Stimulated activated CD8-positive, alpha-beta memory T cell treated with anti-CD3 and anti-CD28 coated beads, Interleukin-4, amount 100 ng/mL, for 48 hours (primary cell): ENCODE data around the gene DELE1.

Experiments used
- DNase-seq: peaks from one replicate; pipeline ENCODE4 v3.0.0-alpha.2; 2020

DELE1 gene

DNA sequence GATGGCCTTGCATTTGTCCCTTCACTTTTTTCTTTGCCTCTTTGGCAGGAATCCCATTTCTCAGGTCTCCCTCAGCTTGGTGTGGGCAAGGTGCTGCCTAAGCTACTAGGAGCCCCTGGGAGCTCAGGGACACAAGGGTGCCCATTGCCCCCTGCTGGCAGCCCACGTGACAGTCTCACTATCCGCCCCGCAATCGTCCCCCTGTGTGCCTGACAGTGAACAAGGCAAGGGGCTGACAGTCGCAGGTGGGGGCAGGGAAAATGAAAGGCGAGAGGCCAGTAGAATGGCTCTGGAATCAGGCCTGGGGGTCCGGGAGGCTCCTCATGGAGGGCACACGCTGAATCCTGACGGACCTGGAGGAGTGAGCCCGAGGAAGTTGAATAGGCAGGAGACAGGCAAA, 36.3 kb downstream of the DELE1 start:
- peak; percentile 62 for DNase-seq

DNA sequence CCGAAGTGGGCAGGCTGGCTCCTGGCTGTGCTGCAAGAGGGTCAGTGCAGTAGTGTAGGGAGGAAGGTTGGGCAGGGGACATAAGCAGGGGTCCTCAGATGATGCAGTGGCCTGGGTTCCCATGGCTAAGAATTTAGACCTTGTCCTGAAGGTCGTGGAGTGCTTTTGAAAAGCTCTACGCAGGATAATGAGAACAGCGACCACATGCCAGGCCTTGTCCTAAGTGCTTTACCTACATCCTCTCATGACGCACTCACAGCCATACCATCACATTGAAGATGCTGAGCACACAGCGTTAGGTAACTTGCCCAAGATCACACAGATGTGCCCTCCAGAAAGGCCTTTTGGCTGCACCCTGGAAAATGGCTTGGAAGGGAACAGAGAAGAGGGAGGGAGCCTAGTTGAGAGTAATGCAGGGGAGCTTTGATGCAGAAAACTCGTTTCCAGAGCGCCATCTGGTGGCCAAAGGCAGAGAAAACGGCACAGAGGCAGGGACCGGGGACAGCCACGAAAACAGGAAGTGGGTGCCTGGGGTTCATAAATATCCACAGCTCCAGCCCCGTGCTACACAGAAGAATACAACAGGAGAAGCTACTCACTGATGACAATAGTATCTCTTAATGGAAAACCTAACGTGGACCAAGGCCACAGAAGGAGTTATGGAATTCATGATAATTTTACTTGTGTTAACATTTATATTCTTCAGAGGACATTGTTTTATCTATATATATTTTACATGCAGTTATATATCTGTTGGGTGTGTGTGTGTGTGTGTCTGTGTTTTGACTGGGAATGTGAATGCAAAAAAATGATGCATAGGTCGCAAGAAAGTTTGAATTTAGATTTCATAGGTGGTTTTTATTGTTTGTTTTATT, 37.0 kb downstream of the DELE1 start:
- DNase-seq = peak; percentile 94

DNA sequence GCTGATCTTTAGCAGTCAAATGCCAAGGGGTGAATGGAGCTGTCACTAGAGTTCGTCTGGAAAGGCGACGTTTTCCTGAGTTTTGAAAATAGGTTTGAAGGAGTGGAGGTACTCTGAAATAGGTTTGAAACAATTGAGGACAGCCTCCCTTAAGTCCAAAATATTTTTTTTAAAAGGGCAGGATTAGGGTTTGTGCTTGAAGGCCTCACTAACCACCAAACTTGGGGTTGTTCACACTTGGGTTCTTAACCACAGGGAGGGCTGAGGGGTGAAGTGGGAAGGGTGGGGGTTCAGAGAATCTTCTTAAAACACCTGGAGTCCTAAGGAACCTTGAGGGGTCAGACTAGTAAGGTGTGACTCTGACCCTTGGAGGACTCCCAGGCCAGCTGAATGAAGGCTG, 37.8 kb downstream of the DELE1 start:
- DNase-seq = no peak

DNA sequence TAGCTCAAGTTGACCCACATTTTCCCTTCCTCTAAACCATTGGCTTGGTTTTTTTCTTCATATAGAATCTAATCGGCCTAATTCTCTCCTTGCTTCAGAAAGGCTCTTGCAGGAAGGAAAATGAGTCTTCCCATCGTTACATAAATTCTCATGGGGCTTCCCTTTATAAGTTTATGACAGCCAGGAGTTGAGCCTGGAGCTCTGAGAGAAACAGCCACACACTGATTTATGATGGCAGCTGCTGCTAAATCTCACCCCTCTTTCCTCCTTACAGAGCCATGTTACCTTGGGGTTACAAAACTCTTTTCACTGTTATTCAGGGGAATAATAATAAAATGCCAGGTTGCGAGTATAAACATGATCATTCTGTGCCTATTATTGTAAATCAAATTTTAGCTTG, 40.0 kb downstream of the DELE1 start:
- no peak for DNase-seq

DNA sequence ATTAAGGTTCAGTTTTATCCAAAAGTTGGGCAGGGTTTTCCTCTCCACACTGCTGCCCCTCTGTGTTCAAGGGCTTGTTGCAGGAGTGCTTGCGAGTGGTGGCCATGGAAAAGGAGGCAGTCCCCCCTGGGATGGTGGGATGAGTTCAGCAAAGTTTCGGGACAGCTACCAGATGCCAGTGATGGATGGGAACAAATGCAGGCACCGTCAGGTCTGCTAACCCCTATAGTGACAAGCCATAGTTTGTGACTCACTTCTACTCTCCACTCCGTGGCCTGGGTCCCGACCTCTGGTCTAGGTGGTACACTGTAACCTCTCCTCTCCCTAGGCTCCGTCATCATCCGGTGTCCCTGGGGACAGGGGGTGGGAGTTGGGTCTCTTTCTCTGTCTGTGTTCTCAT, 41.4 kb downstream of the DELE1 start:
- DNase-seq = no peak

DNA sequence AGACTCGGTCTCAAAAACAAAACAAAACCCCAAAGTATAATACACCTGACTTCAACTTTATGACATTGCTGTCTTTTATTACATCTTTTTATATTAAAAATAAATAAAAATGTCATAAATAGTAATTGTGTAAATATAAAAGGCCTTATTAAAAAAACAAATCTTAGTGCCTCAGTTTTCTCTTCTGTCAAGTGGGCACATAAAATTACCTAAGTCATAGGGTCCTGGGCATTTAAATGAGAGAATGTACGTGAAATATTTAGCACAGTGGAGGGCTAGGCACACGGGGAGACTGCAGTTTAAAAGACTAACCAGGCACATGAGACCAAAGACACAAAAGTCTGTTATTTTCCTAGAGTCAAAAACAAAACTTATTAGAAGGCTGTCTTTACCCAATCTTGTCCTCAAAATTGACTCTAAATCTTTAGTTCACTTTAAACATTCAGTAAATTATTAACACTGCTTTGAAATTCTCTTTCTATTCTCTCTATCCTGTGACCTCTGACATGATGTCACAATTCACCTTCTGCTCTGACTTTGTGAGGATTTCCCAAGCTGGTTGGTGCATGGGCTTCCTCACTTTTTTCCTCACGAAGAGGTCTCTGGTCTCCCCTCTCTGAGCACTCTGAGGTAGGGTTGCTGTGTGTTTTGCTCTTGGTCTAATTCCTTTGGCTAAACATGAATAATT, 42.7 kb downstream of the DELE1 start:
- no peak for DNase-seq

DNA sequence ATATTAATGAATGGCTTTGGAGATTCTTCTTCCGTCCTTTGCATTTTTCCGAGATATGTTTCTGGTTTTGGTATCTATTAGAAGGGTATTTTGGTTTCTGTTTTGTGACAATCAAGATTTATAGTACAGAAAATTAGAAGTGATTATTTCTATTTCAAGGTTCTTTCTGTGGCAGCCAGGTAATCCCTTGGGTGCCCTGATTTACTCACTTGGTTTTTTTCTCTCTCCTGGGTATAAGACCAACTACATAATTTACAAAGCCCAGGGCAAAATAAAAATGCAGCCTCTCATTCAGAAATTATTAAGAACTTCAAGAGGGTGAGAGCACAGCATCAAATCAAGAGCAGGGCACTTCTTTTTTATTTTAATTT, 43.3 kb downstream of the DELE1 start:
- DNase-seq = no peak

DNA sequence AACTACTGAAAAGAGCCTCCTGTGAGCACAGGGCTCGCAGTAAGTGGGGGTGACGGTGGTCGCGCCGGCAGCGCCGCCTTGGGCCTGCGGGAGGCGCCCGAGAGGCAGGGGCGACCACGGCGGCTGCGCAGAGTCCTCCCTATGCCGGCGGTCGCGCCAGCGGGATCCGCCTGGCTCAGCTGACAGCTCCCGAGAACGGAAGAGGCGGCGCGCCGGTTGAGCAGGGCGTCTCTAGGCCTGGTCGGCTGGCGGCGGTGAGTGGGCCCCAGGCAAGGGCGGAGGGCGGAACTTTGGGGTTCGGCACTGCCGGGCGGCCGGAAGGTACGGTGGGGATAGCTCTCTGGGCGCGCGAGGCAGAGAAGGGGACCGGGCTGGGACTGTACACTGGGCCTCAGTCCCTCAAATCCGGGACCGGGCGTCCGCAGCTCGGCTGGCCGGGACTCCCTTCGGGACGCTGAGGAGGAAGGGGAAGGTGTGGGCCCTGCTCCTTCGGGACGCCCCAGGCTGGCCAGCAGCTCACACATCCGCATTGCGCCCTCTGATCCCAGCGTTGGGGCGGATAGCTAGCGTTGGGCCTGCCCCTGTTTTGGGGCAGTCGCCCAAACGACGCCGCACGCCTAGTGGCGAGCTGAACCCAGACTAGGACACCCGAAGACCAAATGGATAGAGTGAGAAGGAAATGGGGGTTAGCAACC, 45.4 kb downstream of the DELE1 start, which contains the start of gene RNF14:
RNF14 (plus strand) TSS at position 192 of the 695 bp plus-strand sequence. CDS start 4,484 bp downstream, outside the sequence.
- DNase-seq = peak; percentile 95

DNA sequence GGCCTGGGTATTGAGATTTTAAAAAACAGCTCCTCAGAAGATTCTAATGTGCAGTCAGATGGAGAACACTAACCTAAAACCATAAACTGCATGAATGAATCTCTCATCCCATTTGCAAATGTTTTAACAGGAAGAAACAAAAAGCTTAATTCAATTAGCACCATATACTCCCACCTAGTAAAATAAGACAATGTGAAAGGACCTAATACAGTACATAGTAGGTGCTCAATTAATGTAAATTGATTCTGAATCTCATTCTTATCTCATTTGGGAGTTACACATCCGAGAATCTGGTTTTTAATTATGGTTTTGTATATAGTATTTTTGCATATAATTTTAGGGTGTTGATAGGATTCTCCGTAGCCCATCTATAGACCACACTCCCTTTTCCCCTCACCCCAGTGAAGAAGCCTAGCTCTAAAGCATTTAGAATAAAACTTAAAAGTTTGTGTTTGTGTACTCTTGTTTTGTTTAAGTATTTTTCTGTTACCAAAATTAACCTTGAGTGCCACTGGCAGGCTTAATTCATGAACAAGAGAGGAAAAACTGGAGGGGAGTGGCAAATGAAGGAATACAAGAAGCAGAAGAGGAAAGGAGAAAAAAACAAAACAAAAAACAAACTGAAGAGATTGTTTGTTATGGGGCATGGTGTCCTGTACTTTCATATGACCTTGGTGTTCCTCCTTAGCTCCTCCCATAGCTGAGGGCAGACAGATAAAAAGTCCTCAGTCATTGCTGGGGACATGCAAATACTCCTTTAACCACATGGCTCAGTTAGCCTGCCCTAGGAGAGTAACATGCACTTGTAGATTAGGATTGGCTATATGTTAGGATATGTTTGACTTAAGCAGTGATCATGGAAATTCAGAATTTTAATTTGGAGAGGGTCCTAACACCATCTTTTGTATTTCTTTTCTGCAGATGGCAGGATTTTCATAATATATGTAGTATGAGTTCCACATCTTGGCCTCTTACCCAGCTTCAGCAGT, 46.4 kb downstream of the DELE1 start:
- no peak for DNase-seq

DNA sequence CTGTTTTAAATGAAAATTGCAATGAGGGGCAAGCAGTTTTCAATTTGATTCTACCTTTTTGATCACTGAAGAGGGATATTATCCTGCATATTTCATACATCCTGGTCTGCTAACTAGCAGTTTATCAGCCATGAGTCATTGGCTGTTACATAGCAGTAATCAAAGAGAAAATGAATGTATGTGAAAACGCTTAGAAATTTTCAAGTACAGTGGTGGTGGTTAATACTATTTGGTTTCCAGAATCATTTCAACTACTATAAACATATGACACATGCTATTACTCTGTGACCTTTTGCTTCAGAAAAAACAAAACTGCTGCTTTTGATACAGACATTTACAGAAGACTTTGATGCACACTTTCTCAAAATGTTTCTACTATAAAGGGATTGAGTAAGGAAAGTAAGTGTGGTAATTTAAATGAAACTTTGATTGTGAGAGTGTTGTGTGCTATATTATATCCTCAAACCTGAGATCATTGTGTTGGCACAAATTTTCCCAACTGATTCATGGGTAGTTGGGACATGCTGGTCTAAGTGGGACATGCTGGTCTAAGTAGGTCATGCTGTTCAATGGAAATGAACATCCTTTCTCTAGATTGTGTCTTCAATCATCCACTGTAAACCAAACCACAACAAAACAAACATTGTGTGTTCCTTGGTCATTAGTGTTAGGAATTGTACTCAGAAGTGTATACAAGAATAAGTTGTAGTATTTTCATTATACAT, 50.4 kb downstream of the DELE1 start:
- no peak for DNase-seq

DNA sequence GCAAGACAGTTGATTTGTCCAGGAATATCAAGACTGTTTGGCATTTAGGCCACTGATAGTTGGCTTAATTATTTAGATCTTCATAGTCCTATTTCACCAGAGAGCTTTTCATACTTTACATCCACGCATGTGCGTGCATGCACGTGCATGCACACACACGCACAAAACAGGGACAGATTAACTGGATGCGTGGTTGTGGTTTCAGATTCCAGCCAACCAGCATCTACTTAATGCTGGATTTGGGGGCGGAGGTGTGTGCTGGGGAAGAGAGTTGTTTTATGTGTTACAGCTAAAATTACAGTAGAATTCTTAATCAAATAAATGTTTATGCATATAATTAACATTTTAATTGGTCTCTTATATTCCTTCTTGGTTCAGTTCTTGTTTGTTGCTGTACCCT, 52.5 kb downstream of the DELE1 start:
- DNase-seq = no peak

DNA sequence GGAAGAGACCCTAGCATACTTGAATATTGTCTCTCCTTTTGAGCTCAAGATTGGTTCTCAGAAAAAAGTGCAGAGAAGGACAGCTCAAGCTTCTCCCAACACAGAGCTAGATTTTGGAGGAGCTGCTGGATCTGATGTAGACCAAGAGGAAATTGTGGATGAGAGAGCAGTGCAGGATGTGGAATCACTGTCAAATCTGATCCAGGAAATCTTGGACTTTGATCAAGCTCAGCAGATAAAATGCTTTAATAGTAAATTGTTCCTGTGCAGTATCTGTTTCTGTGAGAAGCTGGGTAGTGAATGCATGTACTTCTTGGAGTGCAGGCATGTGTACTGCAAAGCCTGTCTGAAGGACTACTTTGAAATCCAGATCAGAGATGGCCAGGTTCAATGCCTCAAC, 54.7 kb downstream of the DELE1 start:
- no peak for DNase-seq

DNA sequence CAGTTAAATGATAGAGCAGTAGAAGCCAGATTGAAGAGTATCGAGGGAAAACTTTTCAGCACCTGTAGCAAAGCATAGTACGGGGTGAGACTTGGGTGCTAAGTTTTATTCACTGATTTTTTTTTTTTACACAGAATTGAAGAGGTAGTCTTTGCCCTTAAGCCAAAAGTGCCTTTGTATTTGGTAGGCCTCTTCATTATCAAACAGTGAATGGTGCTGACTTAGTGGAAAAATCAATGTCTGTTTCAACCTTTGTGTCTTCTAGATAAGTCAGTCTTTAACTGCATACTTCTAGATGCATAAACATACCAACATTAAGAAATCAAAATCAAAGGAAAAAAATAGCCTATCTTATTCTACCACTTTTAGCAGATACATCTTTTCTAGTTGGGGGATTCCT, 59.0 kb downstream of the DELE1 start:
- DNase-seq = no peak

DNA sequence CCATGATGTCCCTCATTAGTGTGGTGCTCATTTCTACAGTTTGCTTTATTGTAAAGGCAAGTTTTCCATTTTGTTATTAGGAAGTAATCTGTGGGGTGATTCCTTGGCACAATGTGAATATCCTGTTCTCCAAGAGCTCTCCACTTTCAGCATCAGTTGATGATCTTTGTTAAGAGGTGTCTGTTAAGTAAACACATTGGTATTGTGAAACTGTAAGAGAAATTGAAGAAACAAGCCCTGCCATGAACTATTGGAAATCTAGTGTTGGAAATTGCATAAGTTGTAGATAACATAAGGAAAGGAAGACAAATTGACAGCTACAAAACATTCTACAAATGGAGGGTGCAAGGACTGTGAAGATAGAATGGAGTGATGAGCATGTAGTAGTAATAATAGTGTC, 62.4 kb downstream of the DELE1 start:
- DNase-seq = no peak

DNA sequence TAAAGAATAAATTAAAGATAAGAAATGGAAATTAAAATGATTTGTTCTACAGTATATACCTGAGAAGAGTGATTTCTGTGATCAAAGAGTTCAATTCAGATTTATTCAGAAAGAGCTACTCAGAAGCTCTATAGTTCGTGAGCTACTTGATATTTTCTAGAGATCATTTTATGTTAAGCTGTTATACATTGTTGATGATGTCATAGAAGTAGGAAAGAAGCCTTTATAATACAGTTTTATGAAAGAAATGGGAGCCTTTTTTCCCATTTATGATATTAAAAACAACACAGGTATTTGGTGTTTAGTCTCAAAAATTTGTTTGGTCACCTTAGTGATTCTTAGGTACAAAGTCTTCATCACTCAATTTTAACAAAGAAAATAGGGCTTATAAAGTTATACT, 66.0 kb downstream of the DELE1 start:
- DNase-seq = no peak
